MM.1S (cell line): ENCODE results near the gene CMIP.

Experiments
- DNase-seq: peaks from one replicate; pipeline ENCODE4 v3.0.0-alpha.2; 2015
- H2AFZ ChIP-seq: fragments of 300-600 bp; sonication (generic); 2 replicates; pipeline ENCODE4 v1.6.0; 2016; ENCODE audit warnings: antibody characterized with exemption, low read length
- H3F3A ChIP-seq: fragments of 300-600 bp; sonication (generic); 2 replicates; pipeline ENCODE4 v1.6.1; 2016; ENCODE audit warnings: mild to moderate bottlenecking, antibody characterized with exemption, low read length, moderate library complexity, mixed read lengths; ENCODE audit not compliant: insufficient read depth
- H3K27ac ChIP-seq: fragments of 300-600 bp; sonication (generic); 2 replicates; pipeline ENCODE4 v1.5.1; 2016; ENCODE audit warnings: mild to moderate bottlenecking, low read length
- H3K27me3 ChIP-seq: fragments of 300-600 bp; sonication (generic); replicated peaks from 2 replicates; pipeline ENCODE4 v1.6.0; 2016; ENCODE audit warnings: low read length; ENCODE audit not compliant: insufficient read depth
- H3K36me3 ChIP-seq: fragments of 300-600 bp; sonication (generic); replicated peaks from 2 replicates; pipeline ENCODE4 v1.6.1; 2016; ENCODE audit warnings: mild to moderate bottlenecking, low read length, mixed read lengths; ENCODE audit not compliant: insufficient read depth
- H3K4me1 ChIP-seq: fragments of 300-600 bp; sonication (generic); 2 replicates; pipeline ENCODE4 v1.6.1; 2016; ENCODE audit warnings: low read length, mixed read lengths
- H3K4me2 ChIP-seq: fragments of 300-600 bp; sonication (generic); 2 replicates; pipeline ENCODE4 v1.6.0; 2016; ENCODE audit warnings: low read depth, low read length
- H3K4me3 ChIP-seq: fragments of 300-600 bp; sonication (generic); 2 replicates; pipeline ENCODE4 v1.5.1; 2016; ENCODE audit warnings: low read length, mixed read lengths
- H3K79me2 ChIP-seq: fragments of 300-600 bp; sonication (generic); 2 replicates; pipeline ENCODE4 v1.6.1; 2016; ENCODE audit warnings: mixed run types, low read length, mixed read lengths
- H3K9ac ChIP-seq: fragments of 300-600 bp; sonication (generic); 2 replicates; pipeline ENCODE4 v1.6.1; 2016; ENCODE audit warnings: low read length, mixed read lengths
- H3K9me2 ChIP-seq: fragments of 300-600 bp; sonication (generic); replicated peaks from 2 replicates; pipeline ENCODE4 v1.6.1; 2016; ENCODE audit warnings: mild to moderate bottlenecking, low read length, mixed read lengths; ENCODE audit not compliant: insufficient read depth
- H3K9me3 ChIP-seq: fragments of 300-600 bp; sonication (generic); replicated peaks from 2 replicates; pipeline ENCODE4 v1.6.1; 2016; ENCODE audit warnings: mild to moderate bottlenecking, low read length, mixed read lengths; ENCODE audit not compliant: insufficient read depth
- H4K20me1 ChIP-seq: fragments of 300-600 bp; sonication (generic); 2 replicates; pipeline ENCODE4 v1.6.1; 2016; ENCODE audit warnings: mild to moderate bottlenecking, low read length, moderate library complexity, mixed read lengths; ENCODE audit not compliant: insufficient read depth
- EZH2 ChIP-seq: fragments of 300-600 bp; sonication (generic); optimal IDR thresholded peaks from 2 replicates; pipeline ENCODE3; 2017; ENCODE audit warnings: low read depth, mild to moderate bottlenecking, antibody characterized with exemption, low read length, mixed read lengths
- EZH2phosphoT487 ChIP-seq: fragments of 300-600 bp; sonication (generic); IDR thresholded peaks from 2 replicates; pipeline ENCODE4 v1.6.1; 2018; ENCODE audit warnings: antibody characterized with exemption, low read length
- TF ChIP-seq, protein P1 (sequence below): fragments of 300-600 bp; sonication (generic); IDR thresholded peaks from 2 replicates; pipeline ENCODE4 v1.5.1; 2016; ENCODE audit warnings: antibody characterized with exemption, low read length, mixed read lengths

Gene CMIP

DNA sequence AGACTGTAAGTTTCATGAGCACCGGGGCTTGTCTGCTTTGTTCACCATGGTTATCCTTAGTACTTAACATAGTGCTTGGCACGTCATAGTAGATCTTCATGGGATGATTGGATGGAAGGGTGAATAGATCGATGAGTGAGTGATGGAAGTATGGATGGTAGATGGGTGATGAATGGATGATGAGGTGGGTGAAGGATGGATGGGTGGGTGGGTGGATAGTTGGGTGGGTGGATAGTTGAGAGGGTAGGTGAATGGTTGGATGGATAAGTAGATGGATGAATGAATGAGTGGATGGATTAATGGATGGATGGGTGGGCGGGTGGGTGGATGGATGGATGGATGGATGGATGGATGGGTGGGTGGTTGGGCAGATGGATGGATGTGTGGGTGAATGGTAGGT lies 201.3 kb downstream of the CMIP start:
- TF ChIP-seq EZH2phosphoT487: no peak
- TF ChIP-seq EZH2: no peak
- TF ChIP-seq, protein P1, sequence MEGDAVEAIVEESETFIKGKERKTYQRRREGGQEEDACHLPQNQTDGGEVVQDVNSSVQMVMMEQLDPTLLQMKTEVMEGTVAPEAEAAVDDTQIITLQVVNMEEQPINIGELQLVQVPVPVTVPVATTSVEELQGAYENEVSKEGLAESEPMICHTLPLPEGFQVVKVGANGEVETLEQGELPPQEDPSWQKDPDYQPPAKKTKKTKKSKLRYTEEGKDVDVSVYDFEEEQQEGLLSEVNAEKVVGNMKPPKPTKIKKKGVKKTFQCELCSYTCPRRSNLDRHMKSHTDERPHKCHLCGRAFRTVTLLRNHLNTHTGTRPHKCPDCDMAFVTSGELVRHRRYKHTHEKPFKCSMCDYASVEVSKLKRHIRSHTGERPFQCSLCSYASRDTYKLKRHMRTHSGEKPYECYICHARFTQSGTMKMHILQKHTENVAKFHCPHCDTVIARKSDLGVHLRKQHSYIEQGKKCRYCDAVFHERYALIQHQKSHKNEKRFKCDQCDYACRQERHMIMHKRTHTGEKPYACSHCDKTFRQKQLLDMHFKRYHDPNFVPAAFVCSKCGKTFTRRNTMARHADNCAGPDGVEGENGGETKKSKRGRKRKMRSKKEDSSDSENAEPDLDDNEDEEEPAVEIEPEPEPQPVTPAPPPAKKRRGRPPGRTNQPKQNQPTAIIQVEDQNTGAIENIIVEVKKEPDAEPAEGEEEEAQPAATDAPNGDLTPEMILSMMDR: no peak
- Histone ChIP-seq H3K9ac (no peak overlapping the region), H2AFZ (no peak overlapping the region), H3K4me2 (no peak overlapping the region), H3K4me1 (peaks cover 4% of the 10 kb centered on the region; the same call in 1 of the 2 replicates), H3K27me3 (no peaks in the 10 kb centered on the region), H3F3A (no peaks in the 10 kb centered on the region), H3K79me2 (peaks cover 8% of the 10 kb centered on the region), H3K36me3 (no peaks in the 10 kb centered on the region), H3K9me3 (no peaks in the 10 kb centered on the region), H3K4me3 (no peak overlapping the region), H3K27ac (no peak overlapping the region), H4K20me1 (no peaks in the 10 kb centered on the region), H3K9me2 (no peaks in the 10 kb centered on the region)
- DNase-seq: no peak

DNA sequence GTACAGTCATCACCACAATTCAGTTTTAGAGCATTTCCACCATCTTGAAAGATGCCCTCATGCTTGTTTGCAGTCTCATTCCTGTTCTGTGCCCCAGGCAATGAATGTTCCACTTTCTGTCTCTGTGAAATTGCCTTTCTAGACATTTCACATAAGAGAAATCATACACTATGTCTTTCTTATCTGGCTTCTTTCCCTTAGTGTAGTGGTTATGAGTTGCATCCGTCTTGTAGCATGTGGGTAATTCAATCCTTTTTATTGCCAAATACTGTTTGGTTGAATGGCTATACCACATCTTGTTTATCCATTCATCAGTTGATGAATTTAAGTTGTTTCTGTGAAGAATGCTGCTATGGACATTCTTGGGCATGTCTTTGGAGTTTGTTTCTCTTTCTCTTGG lies 202.0 kb downstream of the CMIP start:
- TF ChIP-seq, protein P1: no peak
- TF ChIP-seq EZH2phosphoT487: no peak
- TF ChIP-seq EZH2: no peak
- DNase-seq: no peak
- peaks cover 8% of the 10 kb centered on the region for H3K4me1 ChIP-seq
- no peak overlapping the region for H3K27ac ChIP-seq
- H3K27me3 ChIP-seq: no peaks in the 10 kb centered on the region
- no peak overlapping the region for H3K4me3 ChIP-seq
- H4K20me1 ChIP-seq: no peaks in the 10 kb centered on the region
- no peak overlapping the region for H3K9ac ChIP-seq
- H3K36me3 ChIP-seq: no peaks in the 10 kb centered on the region
- no peaks in the 10 kb centered on the region for H3F3A ChIP-seq
- no peaks in the 10 kb centered on the region for H3K9me2 ChIP-seq
- H2AFZ ChIP-seq: no peak overlapping the region
- no peak overlapping the region for H3K4me2 ChIP-seq
- peaks cover 13% of the 10 kb centered on the region for H3K79me2 ChIP-seq
- H3K9me3 ChIP-seq: no peaks in the 10 kb centered on the region

DNA sequence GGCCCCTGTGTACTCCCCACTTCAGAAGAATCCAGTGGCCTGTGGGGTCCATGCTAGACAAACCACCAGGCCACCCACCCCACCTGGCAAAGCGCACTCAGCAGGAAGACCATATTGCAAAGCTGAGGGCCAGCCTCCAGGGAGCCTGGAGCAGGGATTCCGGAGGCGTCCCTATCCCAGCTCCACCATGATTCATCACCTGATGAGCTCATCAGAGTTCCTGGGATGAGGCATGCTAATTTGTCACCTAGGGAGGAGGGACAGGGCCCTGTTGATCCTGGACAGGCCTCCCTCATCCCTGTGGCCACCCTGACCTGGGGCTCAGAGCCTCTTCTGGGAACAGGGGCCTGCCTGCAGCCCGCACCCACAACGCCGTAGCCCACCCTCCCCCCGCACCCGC lies 202.9 kb downstream of the CMIP start:
- H2AFZ ChIP-seq: no peak overlapping the region
- no peaks in the 10 kb centered on the region for H3K36me3 ChIP-seq
- H3K79me2 ChIP-seq: peaks cover 23% of the 10 kb centered on the region
- DNase-seq: no peak
- no peaks in the 10 kb centered on the region for H3K9me3 ChIP-seq
- no peak overlapping the region for H3K27ac ChIP-seq
- TF ChIP-seq, protein P1: no peak
- no peak for TF ChIP-seq EZH2
- TF ChIP-seq EZH2phosphoT487: no peak
- H3F3A ChIP-seq: 0 out of 2 replicates have a peak, but pooled peaks cover 3% of the 10 kb centered on the region
- H3K9ac ChIP-seq: no peak overlapping the region
- no peaks in the 10 kb centered on the region for H3K9me2 ChIP-seq
- no peaks in the 10 kb centered on the region for H4K20me1 ChIP-seq
- H3K4me3 ChIP-seq: no peak overlapping the region
- H3K4me1 ChIP-seq: peaks cover 11% of the 10 kb centered on the region
- H3K4me2 ChIP-seq: no peak overlapping the region
- H3K27me3 ChIP-seq: no peaks in the 10 kb centered on the region
